GM23338 (cell line): Measurements from ENCODE around the gene NFE2L3. TPM values are rescaled to one million over a fixed set of nuclear protein-coding genes. Genes with fewer than 3 reads are reported as not detected.

Experiments
- ATAC-seq: fragments of 200-7000 bp; cut with Tn5 transposase; 3 replicates; pipeline ENCODE4 v1.9.1; 2020
- DNase-seq: peaks from one replicate; pipeline ENCODE4 v3.0.0-alpha.2; 2015; ENCODE audit warnings: low spot score
- H2AFZ ChIP-seq: fragments of 200-600 bp; sonication (generic); 2 replicates; pipeline ENCODE4 v1.8.0; 2016; ENCODE audit warnings: antibody characterized with exemption, mild to moderate bottlenecking, moderate library complexity
- H3F3A ChIP-seq: fragments of 200-600 bp; sonication (generic); replicated peaks from 2 replicates; pipeline ENCODE4 v1.8.0; 2017; ENCODE audit warnings: antibody characterized with exemption, mixed run types, low read depth
- H3K27ac ChIP-seq: fragments of 200-600 bp; sonication (generic); 2 replicates; pipeline ENCODE4 v1.6.1; 2016; ENCODE audit warnings: low read depth
- H3K27me3 ChIP-seq: fragments of 200-600 bp; sonication (generic); 2 replicates; pipeline ENCODE4 v1.8.0; 2016; ENCODE audit warnings: mild to moderate bottlenecking, mixed run types, moderate library complexity; ENCODE audit not compliant: insufficient read depth
- H3K36me3 ChIP-seq: fragments of 200-600 bp; sonication (generic); 2 replicates; pipeline ENCODE4 v1.8.0; 2016; ENCODE audit warnings: mild to moderate bottlenecking; ENCODE audit not compliant: insufficient read depth
- H3K4me1 ChIP-seq: fragments of 200-600 bp; sonication (generic); 2 replicates; pipeline ENCODE4 v1.8.0; 2016; ENCODE audit warnings: mild to moderate bottlenecking, moderate library complexity; ENCODE audit not compliant: insufficient read depth
- H3K4me2 ChIP-seq: fragments of 200-600 bp; sonication (generic); 2 replicates; pipeline ENCODE4 v1.7.1; 2017; ENCODE audit warnings: mixed run types
- H3K4me3 ChIP-seq: fragments of 200-600 bp; sonication (generic); 2 replicates; pipeline ENCODE4 v1.6.1; 2016; ENCODE audit warnings: mixed run types
- H3K79me2 ChIP-seq: fragments of 200-600 bp; sonication (generic); replicated peaks from 2 replicates; pipeline ENCODE4 v1.8.0; 2017; ENCODE audit warnings: mild to moderate bottlenecking; ENCODE audit not compliant: insufficient read depth
- H3K9me2 ChIP-seq: fragments of 200-600 bp; sonication (generic); 2 replicates; pipeline ENCODE4 v1.8.0; 2017; ENCODE audit not compliant: insufficient read depth
- H4K20me1 ChIP-seq: fragments of 200-600 bp; sonication (generic); replicated peaks from 2 replicates; pipeline ENCODE4 v1.8.0; 2017; ENCODE audit warnings: mild to moderate bottlenecking; ENCODE audit not compliant: insufficient read depth
- H3K27ac Mint-ChIP-seq: 2 replicates; pipeline ENCODE4 v1.8.0; 2020; ENCODE audit warnings: inconsistent platforms, mild to moderate bottlenecking, moderate library complexity, mixed read lengths
- H3K27me3 Mint-ChIP-seq: 3 replicates; pipeline ENCODE4 v1.8.0; 2022; ENCODE audit warnings: low read depth, mild to moderate bottlenecking, moderate library complexity, mixed read lengths, inconsistent platforms; ENCODE audit not compliant: insufficient read depth, poor library complexity
- H3K36me3 Mint-ChIP-seq: 3 replicates; pipeline ENCODE4 v1.8.0; 2021; ENCODE audit warnings: low read depth, mild to moderate bottlenecking, inconsistent platforms, moderate library complexity, mixed read lengths
- H3K4me1 Mint-ChIP-seq: 3 replicates; pipeline ENCODE4 v1.8.0; 2020; ENCODE audit warnings: mild to moderate bottlenecking, inconsistent platforms, mixed read lengths
- H3K4me3 Mint-ChIP-seq: 3 replicates; pipeline ENCODE4 v1.8.0; 2021; ENCODE audit warnings: moderate library complexity, mild to moderate bottlenecking, inconsistent platforms, mixed read lengths
- H3K9me3 Mint-ChIP-seq: 3 replicates; pipeline ENCODE4 v1.8.0; 2020; ENCODE audit warnings: moderate library complexity, mild to moderate bottlenecking, inconsistent platforms, mixed read lengths
- ETS1 ChIP-seq: IDR thresholded peaks from 2 replicates; pipeline ENCODE4 v1.6.1; 2016; ENCODE audit warnings: antibody characterized with exemption
- EZH2 ChIP-seq: fragments of 200-600 bp; sonication (generic); IDR thresholded peaks from one replicate; pipeline ENCODE4 v1.8.0; 2017; ENCODE audit warnings: antibody characterized with exemption, mild to moderate bottlenecking, low read depth; ENCODE audit not compliant: unreplicated experiment
- EZH2phosphoT487 ChIP-seq: fragments of 200-600 bp; sonication (generic); IDR thresholded peaks from one replicate; pipeline ENCODE4 v1.8.1; 2018; ENCODE audit warnings: antibody characterized with exemption; ENCODE audit not compliant: unreplicated experiment
- JUNB ChIP-seq: IDR thresholded peaks from one replicate; pipeline ENCODE4 v1.6.1; 2016; ENCODE audit warnings: antibody characterized with exemption; ENCODE audit not compliant: unreplicated experiment
- NANOG ChIP-seq: IDR thresholded peaks from 2 replicates; pipeline ENCODE4 v1.6.1; 2016; ENCODE audit warnings: antibody characterized with exemption, borderline replicate concordance
- POLR2AphosphoS5 ChIP-seq: IDR thresholded peaks from 2 replicates; pipeline ENCODE4 v1.6.1; 2016; ENCODE audit warnings: antibody characterized with exemption, low read depth
- REST ChIP-seq: IDR thresholded peaks from one replicate; pipeline ENCODE4 v1.6.1; 2018; ENCODE audit warnings: antibody characterized with exemption; ENCODE audit not compliant: unreplicated experiment
- STAT1 ChIP-seq: IDR thresholded peaks from one replicate; pipeline ENCODE4 v1.6.1; 2016; ENCODE audit warnings: antibody characterized with exemption; ENCODE audit not compliant: unreplicated experiment
- ZNF114 ChIP-seq: fragments of 250-450 bp; sonication (Bioruptor Pico); IDR thresholded peaks from 2 replicates; pipeline ENCODE4 v1.5.0; 2020; ENCODE audit warnings: mild to moderate bottlenecking, moderate library complexity
- ZNF462 ChIP-seq: fragments of 250-450 bp; sonication (Bioruptor Pico); IDR thresholded peaks from 2 replicates; pipeline ENCODE4 v1.5.0; 2020; ENCODE audit warnings: mild to moderate bottlenecking, moderate library complexity
- polyA plus RNA-seq: library from polyadenylated mRNA; unstranded; fragments of >200 nt; fragmentation: Nextera tagmentation; extraction: Ambion mirVana; gene quantifications from 2 replicates; pipeline ENCODE4 v1.2.1, GENCODE V29; 2016
- total RNA-seq: library from RNA; depleted of rRNA; stranded (reverse); fragments of >200 nt; shearing (Covaris generic); gene quantifications from 2 replicates; pipeline ENCODE4 v1.2.3, GENCODE V29; 2014

Gene NFE2L3
- total and polyA plus RNA-seq, 2 experiments from 2014 or later, result 62.0 to 142 TPM

GRCh38 chr7:26136831-26137230 lies 15.2 kb upstream of the NFE2L3 start:
- Histone ChIP-seq H3K36me3 (no peaks in the 10 kb centered on the region), H3K4me1 (no peaks in the 10 kb centered on the region), H3K4me3 (no peak overlapping the region), H3F3A (no peaks in the 10 kb centered on the region), H4K20me1 (no peaks in the 10 kb centered on the region), H2AFZ (no peak overlapping the region), H3K27me3 (no peaks in the 10 kb centered on the region), H3K27ac (no peak overlapping the region), H3K4me2 (no peak overlapping the region), H3K79me2 (no peaks in the 10 kb centered on the region), H3K9me2 (no peaks in the 10 kb centered on the region)
- no peak overlapping the region for H3K4me3 Mint-ChIP-seq
- H3K36me3 Mint-ChIP-seq, result 0 out of 3 replicates have a peak, but pooled peaks cover 2% of the 10 kb centered on the region
- no peak for TF ChIP-seq JUNB
- H3K27me3 Mint-ChIP-seq, result no peaks in the 10 kb centered on the region
- no peak for DNase-seq
- H3K4me1 Mint-ChIP-seq, result no peaks in the 10 kb centered on the region
- peaks cover 9% of the 10 kb centered on the region for H3K9me3 Mint-ChIP-seq
- no peak overlapping the region for H3K27ac Mint-ChIP-seq
- ATAC-seq, result no peak

- no peak for ATAC-seq
- TF ChIP-seq ZNF462 (CRISPR knock-in tag) (no peak), NANOG (no peak), EZH2phosphoT487 (no peak), JUNB (no peak), POLR2AphosphoS5 (no peak), ZNF114 (CRISPR knock-in tag) (no peak), EZH2 (no peak), REST (no peak), STAT1 (no peak), ETS1 (no peak)
These were observed 11.6 kb upstream of the NFE2L3 start for GRCh38 chr7:26140380-26140779.

More at GRCh38 chr7:26140380-26140779, 11.6 kb upstream of the NFE2L3 start:
- no peak overlapping the region for H3K27ac ChIP-seq
- no peaks in the 10 kb centered on the region for H3K4me1 Mint-ChIP-seq
- H3K27me3 ChIP-seq, result no peaks in the 10 kb centered on the region
- no peaks in the 10 kb centered on the region for H3F3A ChIP-seq
- H3K4me1 ChIP-seq, result no peaks in the 10 kb centered on the region
- H3K36me3 Mint-ChIP-seq, result no peaks in the 10 kb centered on the region
- H3K4me3 ChIP-seq, result no peak overlapping the region
- no peaks in the 10 kb centered on the region for H3K79me2 ChIP-seq
- no peaks in the 10 kb centered on the region for H3K9me3 Mint-ChIP-seq
- H3K36me3 ChIP-seq, result no peaks in the 10 kb centered on the region
- no peak overlapping the region for H3K4me3 Mint-ChIP-seq
- no peak overlapping the region for H2AFZ ChIP-seq
- DNase-seq, result no peak
- no peak overlapping the region for H3K4me2 ChIP-seq
- H3K27ac Mint-ChIP-seq, result no peak overlapping the region
- H4K20me1 ChIP-seq, result no peaks in the 10 kb centered on the region
- H3K9me2 ChIP-seq, result no peaks in the 10 kb centered on the region
- H3K27me3 Mint-ChIP-seq, result no peaks in the 10 kb centered on the region
